Measurements from ENCODE around the gene LRRK1. TPM values are rescaled to one million over a fixed set of nuclear protein-coding genes. Genes with fewer than 3 reads are reported as not detected.

Gene LRRK1
- total RNA-seq, 1 donor from 2014 or later, result 0.86 TPM

DNA sequence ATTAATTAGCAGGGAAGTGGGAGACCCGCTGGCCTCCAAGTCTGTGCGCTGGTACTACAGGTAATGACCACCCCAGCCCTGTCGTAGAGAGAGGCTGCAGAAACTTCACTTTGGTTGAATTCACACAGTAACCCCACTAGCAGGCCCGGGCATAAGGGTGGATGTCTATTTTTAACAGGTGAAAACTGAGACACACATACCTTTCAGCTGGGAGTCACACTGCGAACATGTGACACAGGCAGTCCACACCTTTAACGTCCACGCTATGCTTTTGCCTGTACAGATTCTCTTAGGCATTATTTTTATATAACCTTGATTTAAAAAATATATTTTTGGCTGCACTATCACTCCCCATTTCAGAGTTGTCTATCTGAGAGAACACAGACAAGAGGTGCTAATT lies 3.9 kb downstream of the LRRK1 start:
- Mint-ChIP-seq H3K4me3 (ENCODE audit: low read depth) (no peak overlapping the region), H3K4me1 (ENCODE audit: low read depth) (peaks cover 3% of the 10 kb centered on the region), H3K36me3 (ENCODE audit: insufficient read depth) (no peaks in the 10 kb centered on the region), H3K9me3 (ENCODE audit: low read depth) (no peaks in the 10 kb centered on the region), H3K27ac (no peak overlapping the region), H3K27me3 (peaks cover 68% of the 10 kb centered on the region)
- DNase-seq (ENCODE audit: low spot score, unreplicated experiment), result no peak
- TF ChIP-seq, protein P1, sequence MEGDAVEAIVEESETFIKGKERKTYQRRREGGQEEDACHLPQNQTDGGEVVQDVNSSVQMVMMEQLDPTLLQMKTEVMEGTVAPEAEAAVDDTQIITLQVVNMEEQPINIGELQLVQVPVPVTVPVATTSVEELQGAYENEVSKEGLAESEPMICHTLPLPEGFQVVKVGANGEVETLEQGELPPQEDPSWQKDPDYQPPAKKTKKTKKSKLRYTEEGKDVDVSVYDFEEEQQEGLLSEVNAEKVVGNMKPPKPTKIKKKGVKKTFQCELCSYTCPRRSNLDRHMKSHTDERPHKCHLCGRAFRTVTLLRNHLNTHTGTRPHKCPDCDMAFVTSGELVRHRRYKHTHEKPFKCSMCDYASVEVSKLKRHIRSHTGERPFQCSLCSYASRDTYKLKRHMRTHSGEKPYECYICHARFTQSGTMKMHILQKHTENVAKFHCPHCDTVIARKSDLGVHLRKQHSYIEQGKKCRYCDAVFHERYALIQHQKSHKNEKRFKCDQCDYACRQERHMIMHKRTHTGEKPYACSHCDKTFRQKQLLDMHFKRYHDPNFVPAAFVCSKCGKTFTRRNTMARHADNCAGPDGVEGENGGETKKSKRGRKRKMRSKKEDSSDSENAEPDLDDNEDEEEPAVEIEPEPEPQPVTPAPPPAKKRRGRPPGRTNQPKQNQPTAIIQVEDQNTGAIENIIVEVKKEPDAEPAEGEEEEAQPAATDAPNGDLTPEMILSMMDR (IDR thresholded peaks at IDR 0.05; ENCODE audit: unreplicated experiment), result no peak

DNA sequence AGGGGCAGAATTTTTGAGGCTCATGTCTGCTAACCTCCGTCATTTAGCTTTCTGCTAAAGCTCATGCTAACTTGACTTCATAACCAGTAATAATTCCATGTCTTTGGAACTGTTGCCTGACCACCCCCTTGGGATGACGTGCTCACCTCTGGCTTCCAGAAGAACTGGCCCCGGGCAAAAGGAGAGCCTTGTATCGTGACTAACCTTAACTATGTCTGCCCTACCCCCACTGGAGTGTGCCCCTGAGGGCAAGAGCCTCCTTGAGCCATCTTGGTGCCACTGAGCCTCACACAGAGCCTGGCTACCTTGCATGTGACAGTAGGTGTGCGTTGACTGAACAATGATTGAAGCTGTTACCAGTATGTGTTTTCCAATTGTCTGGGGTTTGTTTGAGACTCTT lies 4.7 kb downstream of the LRRK1 start:
- H3K27ac Mint-ChIP-seq, result no peak overlapping the region
- peaks cover 6% of the 10 kb centered on the region for H3K4me1 Mint-ChIP-seq (ENCODE audit: low read depth)
- no peak for DNase-seq (ENCODE audit: low spot score, unreplicated experiment)
- H3K36me3 Mint-ChIP-seq (ENCODE audit: insufficient read depth), result no peaks in the 10 kb centered on the region
- H3K4me3 Mint-ChIP-seq (ENCODE audit: low read depth), result no peak overlapping the region
- H3K27me3 Mint-ChIP-seq, result peaks cover 63% of the 10 kb centered on the region
- H3K9me3 Mint-ChIP-seq (ENCODE audit: low read depth), result no peaks in the 10 kb centered on the region
- TF ChIP-seq, protein P1 (IDR thresholded peaks at IDR 0.05; ENCODE audit: unreplicated experiment), result no peak

DNA sequence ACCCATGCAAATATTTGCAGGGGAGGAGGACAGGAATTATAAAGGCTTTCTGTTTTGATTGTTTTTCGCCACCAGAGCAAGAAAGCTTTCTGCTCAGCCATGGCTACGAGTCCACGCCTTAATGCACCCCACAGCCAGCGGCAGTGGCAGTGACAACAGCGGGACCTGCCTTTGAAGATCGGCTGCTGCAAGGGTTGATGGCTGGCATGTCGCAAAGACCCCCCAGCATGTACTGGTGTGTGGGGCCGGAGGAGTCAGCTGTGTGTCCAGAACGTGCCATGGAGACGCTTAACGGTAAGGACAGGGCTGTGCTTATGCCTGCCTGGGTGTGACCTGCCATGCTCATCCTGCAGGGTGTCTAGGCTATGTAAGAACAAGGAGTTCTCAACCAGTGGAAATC lies 5.3 kb downstream of the LRRK1 start:
- no peak overlapping the region for H3K4me3 Mint-ChIP-seq (ENCODE audit: low read depth)
- no peak overlapping the region for H3K27ac Mint-ChIP-seq
- DNase-seq (ENCODE audit: low spot score, unreplicated experiment), result no peak
- TF ChIP-seq, protein P1 (IDR thresholded peaks at IDR 0.05; ENCODE audit: unreplicated experiment), result no peak
- H3K27me3 Mint-ChIP-seq, result peaks cover 63% of the 10 kb centered on the region
- H3K4me1 Mint-ChIP-seq (ENCODE audit: low read depth), result peaks cover 11% of the 10 kb centered on the region
- no peaks in the 10 kb centered on the region for H3K9me3 Mint-ChIP-seq (ENCODE audit: low read depth)
- no peaks in the 10 kb centered on the region for H3K36me3 Mint-ChIP-seq (ENCODE audit: insufficient read depth)

DNA sequence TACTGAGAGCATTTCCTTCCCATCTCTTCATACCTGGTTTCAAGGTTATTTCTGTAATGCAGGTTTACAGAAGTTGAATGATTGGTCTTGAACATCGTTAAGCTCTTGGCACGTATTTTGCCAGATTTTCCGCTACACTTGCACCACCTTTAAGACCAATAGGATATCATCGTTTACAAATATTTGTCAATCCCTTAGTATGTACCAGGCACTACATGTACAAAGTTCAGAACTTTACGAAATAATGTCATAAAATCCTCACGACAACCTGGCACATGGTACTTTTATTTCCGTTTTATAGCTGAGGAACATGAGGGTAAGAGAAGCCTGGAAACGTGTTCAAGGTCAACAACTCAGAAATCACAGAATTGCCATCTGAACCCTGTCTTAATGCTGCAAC lies 6.3 kb downstream of the LRRK1 start:
- DNase-seq (ENCODE audit: low spot score, unreplicated experiment), result no peak
- no peak overlapping the region for H3K4me3 Mint-ChIP-seq (ENCODE audit: low read depth)
- H3K27me3 Mint-ChIP-seq, result peaks cover 57% of the 10 kb centered on the region
- peaks cover 14% of the 10 kb centered on the region for H3K4me1 Mint-ChIP-seq (ENCODE audit: low read depth)
- H3K9me3 Mint-ChIP-seq (ENCODE audit: low read depth), result no peaks in the 10 kb centered on the region
- H3K36me3 Mint-ChIP-seq (ENCODE audit: insufficient read depth), result no peaks in the 10 kb centered on the region
- H3K27ac Mint-ChIP-seq, result no peak overlapping the region
- TF ChIP-seq, protein P1 (IDR thresholded peaks at IDR 0.05; ENCODE audit: unreplicated experiment), result no peak

DNA sequence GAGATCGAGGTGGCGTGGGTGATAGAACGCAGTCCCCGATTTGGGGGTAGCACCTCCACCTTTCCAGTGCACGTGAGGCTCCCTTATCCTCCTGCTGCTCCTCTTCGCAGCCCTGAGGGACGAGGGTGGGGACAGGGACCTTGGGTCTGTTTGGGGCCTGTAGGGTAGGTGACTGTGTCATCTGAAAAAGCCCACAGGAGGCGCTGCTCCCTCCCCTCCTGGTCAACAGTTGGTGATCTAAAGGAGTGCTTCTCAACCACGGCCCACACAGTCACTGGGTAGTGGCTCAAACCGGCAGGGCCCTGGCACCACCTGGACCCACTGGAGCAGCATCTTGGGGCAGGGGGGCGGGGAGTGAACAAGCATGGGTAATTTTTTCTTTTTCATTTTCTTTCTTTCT lies 7.1 kb downstream of the LRRK1 start:
- no peak overlapping the region for H3K27ac Mint-ChIP-seq
- H3K9me3 Mint-ChIP-seq (ENCODE audit: low read depth), result no peaks in the 10 kb centered on the region
- TF ChIP-seq, protein P1 (IDR thresholded peaks at IDR 0.05; ENCODE audit: unreplicated experiment), result no peak
- H3K4me1 Mint-ChIP-seq (ENCODE audit: low read depth), result peaks cover 14% of the 10 kb centered on the region
- H3K36me3 Mint-ChIP-seq (ENCODE audit: insufficient read depth), result no peaks in the 10 kb centered on the region
- DNase-seq (ENCODE audit: low spot score, unreplicated experiment), result no peak
- peaks cover 49% of the 10 kb centered on the region for H3K27me3 Mint-ChIP-seq
- no peak overlapping the region for H3K4me3 Mint-ChIP-seq (ENCODE audit: low read depth)

Measured in progenitor cell of endocrine pancreas (in vitro differentiated cells).